Measurements from ENCODE around the gene MUC20. TPM values are rescaled to one million over a fixed set of nuclear protein-coding genes. Genes with fewer than 3 reads are reported as not detected.

The MUC20 gene
- total RNA-seq, 1 donor from 2014 or later: 9.3 TPM

Other genes starting within 250 kb of the MUC20 start
- gene PPP1R2, start 177.7 kb upstream of the MUC20 start, total RNA-seq: 34.9 and 43.5 TPM in 2 replicates
- gene APOD, start 137.0 kb upstream of the MUC20 start, total RNA-seq: not detected in 2 replicates
- gene MUC4, start 91.0 kb downstream of the MUC20 start, total RNA-seq: 0.52 and 0.72 TPM in 2 replicates
- gene TNK2, start 187.6 kb downstream of the MUC20 start, total RNA-seq: 10.4 and 21.0 TPM in 2 replicates